GM12878 (cell line): Measurements from ENCODE around the gene PARN. TPM values are rescaled to one million over a fixed set of nuclear protein-coding genes. Genes with fewer than 3 reads are reported as not detected.

Experiments
- CEBPZ ChIP-seq: fragments of 150-350 bp; IDR thresholded peaks from 2 replicates; pipeline ENCODE4 v1.6.1; 2016; ENCODE audit warnings: low read depth, low read length
- PAX8 ChIP-seq: fragments of 450-650 bp; IDR thresholded peaks from 2 replicates; pipeline ENCODE4 v1.6.1; 2017; ENCODE audit warnings: mild to moderate bottlenecking, moderate library complexity
- SMARCA5 ChIP-seq: fragments of 450-650 bp; IDR thresholded peaks from 2 replicates; pipeline ENCODE4 v1.6.1; 2017; ENCODE audit warnings: mild to moderate bottlenecking
- ZBTB4 ChIP-seq: fragments of 450-650 bp; formaldehyde crosslinking; IDR thresholded peaks from 2 replicates; pipeline ENCODE4 v1.4.0; 2022; ENCODE audit warnings: mild to moderate bottlenecking, moderate library complexity
- ZBTB40 ChIP-seq: fragments of 450-650 bp; IDR thresholded peaks from 2 replicates; pipeline ENCODE4 v1.6.1; 2016; ENCODE audit warnings: mild to moderate bottlenecking, moderate library complexity, borderline replicate concordance
- ZNF217 ChIP-seq: fragments of 450-650 bp; IDR thresholded peaks from 2 replicates; pipeline ENCODE4 v1.6.1; 2017; ENCODE audit warnings: antibody characterized with exemption, mild to moderate bottlenecking
- polyA plus RNA-seq, 11 experiments: library from polyadenylated mRNA; depleted of rRNA in 4 of 11; unstranded in 6 of 11; stranded (reverse) in 5 of 11; fragments of >200 nt; fragmentation: Nextera tagmentation in 4 of 11; fragmentation: Illumina TruSeq in 1 of 11; extraction: Ambion mirVana in 4 of 11; extraction: Trizol in 1 of 11; gene quantifications; 1 replicate in 1 of 11; 2 replicates in 10 of 11; pipeline versions ENCODE4 v1.2.1 to v1.2.3, GENCODE V29; 2011 to 2016; ENCODE audit warnings: inconsistent platforms in 2 of 11, missing spikeins in 2 of 11, low read depth in 1 of 11
- total RNA-seq, 4 experiments: library from RNA; depleted of rRNA in 3 of 4; stranded (reverse); fragments of >200 nt in 3 of 4; fragmentation: Illumina TruSeq in 1 of 4; extraction: Trizol in 1 of 4; gene quantifications; 2 replicates each; pipeline versions ENCODE4 v1.2.1 to v1.2.3, GENCODE V29; 2013 to 2021

The PARN gene
- total and polyA plus RNA-seq, 10 of the 15 experiments (the other 5 are each of a cell fraction or from before 2014, with no cell fraction given): 15.6 to 77.3 (median 47.7) TPM

GRCh38 chr16:14394834-14395233 lies 235.2 kb downstream of the PARN start (continued):
- TF ChIP-seq ZBTB40 (no peak), CEBPZ (no peak), ZBTB4 (CRISPR knock-in tag) (no peak), ZNF217 (no peak), PAX8 (no peak), SMARCA5 (no peak)
